A673 (cell line): ENCODE data around the gene CEACAM8. TPM values are rescaled to one million over a fixed set of nuclear protein-coding genes. Genes with fewer than 3 reads are reported as not detected.
"Not testable (repeated sequence)": the region's sequence is repeated elsewhere in the genome, so short reads cannot be mapped to it uniquely, and the experiment has no call there.

Experiments used
- BruUV-seq: library from RNA; stranded (reverse); fragments of 400-500 nt; replicated peaks from 2 replicates; lab custom pipeline; 2021; lab: Mats Ljungman, UMichigan
- CTCF ChIA-PET: fragments of 300-600 bp; sonication (Branson Sonifier 250); formaldehyde crosslinking; loops from one replicate; lab custom pipeline; 2022; ENCODE audit warnings: antibody characterized with exemption; lab: Charles Lee
- POLR2A ChIA-PET: fragments of 300-600 bp; sonication (Branson Sonifier 250); formaldehyde crosslinking; loops from one replicate; lab custom pipeline; 2022; ENCODE audit warnings: antibody characterized with exemption; ENCODE audit not compliant: low non-redundant PET; lab: Charles Lee
- DNase-seq: peaks from one replicate; pipeline ENCODE4 v3.0.0-alpha.2; 2015; ENCODE audit warnings: low spot score
- H3K27ac ChIP-seq: fragments of 200-600 bp; sonication (generic); 2 replicates; pipeline ENCODE4 v1.5.1; 2016; ENCODE audit warnings: mixed run types, low read depth, mild to moderate bottlenecking, mixed read lengths, antibody characterized with exemption, low read length; ENCODE audit not compliant: poor library complexity, severe bottlenecking
- H3K27me3 ChIP-seq: fragments of 200-600 bp; sonication (generic); replicated peaks from 2 replicates; pipeline ENCODE4 v1.6.1; 2017; ENCODE audit warnings: mixed run types, low read depth, mild to moderate bottlenecking, mixed read lengths, antibody characterized with exemption, low read length; ENCODE audit not compliant: insufficient read depth, poor library complexity
- H3K36me3 ChIP-seq: fragments of 200-600 bp; sonication (generic); 2 replicates; pipeline ENCODE4 v1.6.1; 2016; ENCODE audit warnings: mixed run types, mild to moderate bottlenecking, mixed read lengths, antibody characterized with exemption, low read length; ENCODE audit not compliant: insufficient read depth, poor library complexity, severe bottlenecking
- H3K4me1 ChIP-seq: fragments of 200-600 bp; sonication (generic); 2 replicates; pipeline ENCODE4 v1.6.1; 2017; ENCODE audit warnings: mixed run types, mild to moderate bottlenecking, mixed read lengths, antibody characterized with exemption, low read length; ENCODE audit not compliant: insufficient read depth, poor library complexity, severe bottlenecking
- H3K4me3 ChIP-seq: fragments of 200-600 bp; sonication (generic); 2 replicates; pipeline ENCODE4 v1.5.1; 2016; ENCODE audit warnings: low read depth, mixed run types, mild to moderate bottlenecking, mixed read lengths, low read length; ENCODE audit not compliant: poor library complexity, severe bottlenecking
- H3K9me3 ChIP-seq: fragments of 200-600 bp; sonication (generic); 2 replicates; pipeline ENCODE4 v1.6.1; 2016; ENCODE audit warnings: mixed run types, low read depth, mild to moderate bottlenecking, mixed read lengths, antibody characterized with exemption, low read length; ENCODE audit not compliant: poor library complexity, severe bottlenecking
- EZH2 ChIP-seq: fragments of 200-600 bp; sonication (generic); IDR thresholded peaks from 2 replicates; pipeline ENCODE4 v1.6.1; 2017; ENCODE audit warnings: borderline replicate concordance, low read depth, mild to moderate bottlenecking, mixed read lengths, antibody characterized with exemption, low read length; ENCODE audit not compliant: poor library complexity, severe bottlenecking
- intact Hi-C: fragments of 100-400 bp; cut with micrococcal nuclease; formaldehyde crosslinking; loops from one replicate; pipeline ENCODE4 v1.10.0; 2022; ENCODE audit not compliant: unreplicated experiment
- total RNA-seq: library from RNA; stranded (reverse); gene quantifications from 2 replicates; pipeline ENCODE4 v1.2.3, GENCODE V29; 2021
- TF ChIP-seq, protein P1 (sequence below): fragments of 300-800, 200-600 bp; sonication (generic); conservative IDR thresholded peaks from 2 replicates; pipeline ENCODE4 v1.5.1; 2017; ENCODE audit warnings: low read depth, mild to moderate bottlenecking, antibody characterized with exemption, low read length, moderate library complexity, mixed read lengths

The CEACAM8 gene
- total RNA-seq, 1 experiment from 2014 or later: not detected

DNA sequence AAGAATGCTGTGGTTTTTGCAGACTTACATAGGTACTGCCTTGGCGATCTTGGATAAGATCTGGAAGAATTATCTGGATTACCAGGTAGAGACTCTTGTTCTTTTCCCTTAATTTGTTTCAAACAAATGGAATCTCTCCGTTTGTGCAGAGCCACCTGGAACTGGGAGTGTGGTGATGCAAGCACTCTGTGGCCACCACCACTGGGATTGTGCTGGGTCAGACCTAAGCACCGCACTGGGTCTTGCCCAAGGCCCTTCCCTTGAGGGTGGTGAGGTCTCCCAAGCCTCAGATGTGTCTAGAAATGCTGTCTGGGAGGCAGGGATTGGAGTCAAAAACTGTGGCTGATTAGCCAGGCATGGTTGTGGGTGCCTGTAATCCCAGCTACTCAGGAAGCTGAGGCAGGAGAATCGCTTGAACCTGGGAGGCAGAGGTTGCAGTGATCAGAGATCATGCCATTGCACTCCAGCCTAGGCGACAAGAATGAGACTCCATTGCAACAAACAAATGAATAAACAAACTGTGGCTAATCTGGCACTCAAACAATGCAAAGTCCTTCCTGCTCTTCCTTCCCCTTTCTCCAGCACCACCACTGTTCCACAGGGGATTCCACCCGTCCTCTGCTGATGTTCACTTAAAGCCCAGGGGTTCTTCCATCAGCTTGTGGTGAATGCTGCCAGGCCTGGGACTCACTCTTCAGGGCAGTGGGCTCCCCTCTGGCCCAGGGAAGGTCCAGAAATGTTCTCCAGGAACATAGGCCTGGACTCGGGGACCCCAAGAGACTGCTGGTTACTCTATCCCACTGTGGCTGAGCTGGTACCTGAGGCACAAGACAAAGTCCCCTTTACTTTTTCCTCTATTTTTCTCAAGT, 55.6 kb downstream of the CEACAM8 start:
- ChIA-PET POLR2A (no interaction called here), CTCF (no interaction called here)
- TF ChIP-seq EZH2: no peak
- TF ChIP-seq, protein P1, sequence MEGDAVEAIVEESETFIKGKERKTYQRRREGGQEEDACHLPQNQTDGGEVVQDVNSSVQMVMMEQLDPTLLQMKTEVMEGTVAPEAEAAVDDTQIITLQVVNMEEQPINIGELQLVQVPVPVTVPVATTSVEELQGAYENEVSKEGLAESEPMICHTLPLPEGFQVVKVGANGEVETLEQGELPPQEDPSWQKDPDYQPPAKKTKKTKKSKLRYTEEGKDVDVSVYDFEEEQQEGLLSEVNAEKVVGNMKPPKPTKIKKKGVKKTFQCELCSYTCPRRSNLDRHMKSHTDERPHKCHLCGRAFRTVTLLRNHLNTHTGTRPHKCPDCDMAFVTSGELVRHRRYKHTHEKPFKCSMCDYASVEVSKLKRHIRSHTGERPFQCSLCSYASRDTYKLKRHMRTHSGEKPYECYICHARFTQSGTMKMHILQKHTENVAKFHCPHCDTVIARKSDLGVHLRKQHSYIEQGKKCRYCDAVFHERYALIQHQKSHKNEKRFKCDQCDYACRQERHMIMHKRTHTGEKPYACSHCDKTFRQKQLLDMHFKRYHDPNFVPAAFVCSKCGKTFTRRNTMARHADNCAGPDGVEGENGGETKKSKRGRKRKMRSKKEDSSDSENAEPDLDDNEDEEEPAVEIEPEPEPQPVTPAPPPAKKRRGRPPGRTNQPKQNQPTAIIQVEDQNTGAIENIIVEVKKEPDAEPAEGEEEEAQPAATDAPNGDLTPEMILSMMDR: no peak
- Histone ChIP-seq H3K36me3 (no peaks in the 10 kb centered on the region), H3K4me3 (no peak overlapping the region), H3K9me3 (no peaks in the 10 kb centered on the region), H3K4me1 (no peaks in the 10 kb centered on the region), H3K27ac (no peak overlapping the region), H3K27me3 (peaks cover 7% of the 10 kb centered on the region)
- BruUV-seq: no TSS peak
- intact Hi-C loops: no loop called here
- no peak for DNase-seq

DNA sequence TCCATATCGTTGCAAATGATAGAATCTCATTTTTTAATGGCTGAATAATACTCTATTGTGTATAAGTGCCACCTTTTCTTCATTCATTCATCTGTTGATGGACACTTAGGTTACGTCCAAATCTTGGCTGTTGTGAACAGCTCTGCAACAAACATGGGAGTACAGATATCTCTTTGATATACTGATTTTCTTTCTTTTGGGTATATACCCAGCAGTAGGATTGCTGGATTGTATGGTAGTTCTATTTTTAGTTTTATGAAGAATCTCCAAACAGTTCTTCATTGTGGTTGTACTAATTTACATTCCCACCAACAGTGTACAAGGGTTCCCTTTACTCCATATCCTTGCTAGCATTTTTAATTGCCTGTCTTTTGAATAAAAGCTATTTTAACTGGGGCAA, 59.4 kb downstream of the CEACAM8 start:
- intact Hi-C loops: not testable (repeated sequence)

DNA sequence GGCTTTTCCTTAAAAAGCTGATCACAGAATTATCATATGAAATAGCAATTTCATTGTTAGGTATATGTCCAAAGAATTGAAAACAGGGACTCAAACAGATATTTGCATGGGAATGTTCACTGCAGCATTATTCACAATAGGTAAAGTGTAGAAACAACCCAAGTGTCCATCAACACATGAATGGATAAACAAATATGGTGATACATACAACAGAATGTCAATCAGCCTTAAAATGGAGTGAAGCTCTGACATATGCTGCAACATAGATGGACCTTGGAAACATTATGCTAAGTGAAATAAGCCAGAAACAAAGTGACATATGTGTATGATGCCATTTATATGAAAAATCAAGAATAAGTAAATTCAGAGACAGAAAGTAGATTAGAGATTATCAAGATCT, 60.3 kb downstream of the CEACAM8 start:
- H3K9me3 ChIP-seq: no peaks in the 10 kb centered on the region
- BruUV-seq: no TSS peak
- TF ChIP-seq EZH2: no peak
- TF ChIP-seq, protein P1: no peak
- H3K36me3 ChIP-seq: no peaks in the 10 kb centered on the region
- H3K4me1 ChIP-seq: no peaks in the 10 kb centered on the region
- ChIA-PET CTCF (no interaction called here), POLR2A (no interaction called here)
- no peak overlapping the region for H3K4me3 ChIP-seq
- intact Hi-C loops: no loop called here
- H3K27me3 ChIP-seq: peaks cover 7% of the 10 kb centered on the region
- DNase-seq: no peak
- H3K27ac ChIP-seq: no peak overlapping the region

More for the DNA sequence above, 59.4 kb downstream of the CEACAM8 start:
- DNase-seq, H3K27me3 ChIP-seq, H3K4me3 ChIP-seq, POLR2A ChIA-PET, CTCF ChIA-PET, BruUV-seq, H3K4me1 ChIP-seq, H3K9me3 ChIP-seq, H3K27ac ChIP-seq, H3K36me3 ChIP-seq: not testable (repeated sequence)

DNA sequence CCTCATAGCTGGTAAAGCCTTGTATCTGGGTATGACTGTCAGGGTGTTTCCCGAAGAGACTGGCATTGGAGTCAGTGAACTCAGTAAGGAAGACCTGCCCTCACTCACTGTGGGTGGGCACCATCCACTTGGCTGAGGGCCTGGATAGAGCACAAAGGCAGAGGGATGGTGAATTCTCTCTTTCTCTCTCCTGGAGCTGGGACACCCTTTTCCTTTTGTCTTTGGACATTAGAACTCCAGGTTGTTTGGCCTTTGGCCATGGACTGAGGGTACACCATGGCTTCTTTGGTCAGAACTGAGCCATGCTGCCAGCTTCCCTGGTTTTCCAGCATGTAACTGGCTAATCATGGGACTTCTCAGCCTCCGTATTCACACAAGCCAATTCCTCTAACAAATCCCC, 61.8 kb downstream of the CEACAM8 start:
- DNase-seq: no peak
- no TSS peak for BruUV-seq
- no peak for TF ChIP-seq EZH2
- TF ChIP-seq, protein P1: no peak
- peaks cover 11% of the 10 kb centered on the region for H3K4me1 ChIP-seq
- intact Hi-C loops: no loop called here
- no peak overlapping the region for H3K27ac ChIP-seq
- H3K9me3 ChIP-seq: no peaks in the 10 kb centered on the region
- no peaks in the 10 kb centered on the region for H3K36me3 ChIP-seq
- H3K27me3 ChIP-seq: peaks cover 7% of the 10 kb centered on the region
- CTCF ChIA-PET: no interaction called here
- POLR2A ChIA-PET: no interaction called here
- no peak overlapping the region for H3K4me3 ChIP-seq
